Bone marrow (tissue), 2 donors: Measurements from ENCODE around the gene TSSC4.
A peak's percentile ranks its signal among the peaks of the same experiment; 100 is the strongest.

Experiments used
- DNase-seq, 2 donors: peaks; one replicate each; lab custom pipeline; 2025; lab: John Stamatoyannopoulos, UW

Gene TSSC4

GRCh38 chr11:2369320-2369719 is 31.2 kb upstream of the TSSC4 start:
- no peak for DNase-seq

- DNase-seq: no peak
Observed at GRCh38 chr11:2369896-2370295, 30.7 kb upstream of the TSSC4 start.

GRCh38 chr11:2374456-2375201 is 25.9 kb upstream of the TSSC4 start:
- no peak for DNase-seq

GRCh38 chr11:2375341-2375853 is 25.2 kb upstream of the TSSC4 start:
- no peak for DNase-seq

GRCh38 chr11:2375964-2376551 is 24.5 kb upstream of the TSSC4 start:
- DNase-seq: no peak

- DNase-seq: peak in 1 of 2 donors; percentile 30
Observed at GRCh38 chr11:2376751-2377451, 23.6 kb upstream of the TSSC4 start, which contains the start of gene CD81. TSS of gene CD81 (plus strand) at chr11:2377310. CDS start at chr11:2377550, 240 bp downstream.

- no peak for DNase-seq
Observed at GRCh38 chr11:2377511-2378443, 22.8 kb upstream of the TSSC4 start.

GRCh38 chr11:2378527-2379210 is 21.9 kb upstream of the TSSC4 start:
- no peak for DNase-seq

GRCh38 chr11:2379466-2380174 is 20.9 kb upstream of the TSSC4 start:
- no peak for DNase-seq

- no peak for DNase-seq
Observed at GRCh38 chr11:2380396-2380795, 20.2 kb upstream of the TSSC4 start.

GRCh38 chr11:2380807-2381350 is 19.7 kb upstream of the TSSC4 start:
- peak in 1 of 2 donors; percentile 35 for DNase-seq

GRCh38 chr11:2381494-2382128 is 18.9 kb upstream of the TSSC4 start:
- no peak for DNase-seq

GRCh38 chr11:2382129-2382517 is 18.4 kb upstream of the TSSC4 start:
- DNase-seq: no peak

- no peak for DNase-seq
Observed at GRCh38 chr11:2382936-2383851, 17.4 kb upstream of the TSSC4 start.

GRCh38 chr11:2383852-2384804 is 16.4 kb upstream of the TSSC4 start:
- no peak for DNase-seq

- no peak for DNase-seq
Observed at GRCh38 chr11:2385156-2386151, 15.1 kb upstream of the TSSC4 start.
